ENCODE data around the gene CELA2B.
"Not testable (repeated sequence)": the region's sequence is repeated elsewhere in the genome, so short reads cannot be mapped to it uniquely, and the experiment has no call there.

DNA sequence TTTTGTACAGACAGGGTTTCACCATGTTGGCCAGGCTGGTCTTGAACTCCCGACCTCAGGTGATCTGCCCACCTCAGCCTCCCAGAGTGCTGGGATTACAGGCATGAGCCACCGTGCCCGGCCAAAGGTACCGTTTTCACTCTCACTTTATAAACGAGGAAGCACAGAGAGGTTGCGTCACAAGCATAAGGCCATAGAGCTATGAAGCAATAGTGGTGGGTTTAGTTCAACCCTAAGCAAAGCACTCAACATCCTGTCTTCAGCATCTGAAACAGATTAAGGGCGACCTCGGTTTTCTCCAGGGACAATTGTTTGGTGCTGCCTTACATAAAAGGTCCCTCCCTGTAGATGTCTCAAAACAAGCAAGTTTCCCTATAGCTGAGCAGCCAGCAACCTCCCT is 41.2 kb upstream of the CELA2B start:
- not testable (repeated sequence) for TF ChIP-seq CTCF, POLR2A (IDR thresholded peaks at IDR 0.05)
